Endodermal cell (in vitro differentiated cells): ENCODE results near the gene COL4A4. TPM values are rescaled to one million over a fixed set of nuclear protein-coding genes. Genes with fewer than 3 reads are reported as not detected.

Experiments
- DNase-seq: peaks from one replicate; pipeline ENCODE4 v3.0.0-alpha.2; 2017
- H3K27ac ChIP-seq: 2 replicates; pipeline ENCODE4 v1.5.1; 2013; ENCODE audit warnings: mild to moderate bottlenecking, low read depth, low read length, moderate library complexity
- H3K27me3 ChIP-seq: 2 replicates; pipeline ENCODE4 v1.6.1; 2013; ENCODE audit warnings: mild to moderate bottlenecking, low read length, moderate library complexity; ENCODE audit not compliant: insufficient read depth, control insufficient read depth, poor library complexity, severe bottlenecking
- H3K36me3 ChIP-seq: 2 replicates; pipeline ENCODE4 v1.7.0; 2013; ENCODE audit warnings: mild to moderate bottlenecking, low read length, moderate library complexity; ENCODE audit not compliant: control insufficient read depth, insufficient read depth
- H3K4me1 ChIP-seq: one replicate; pipeline ENCODE4 v1.7.0; 2013; ENCODE audit warnings: low read length; ENCODE audit not compliant: control insufficient read depth, insufficient read depth
- H3K4me3 ChIP-seq: 2 replicates; pipeline ENCODE4 v1.5.1; 2013; ENCODE audit warnings: mild to moderate bottlenecking, low read length, moderate library complexity
- H3K9ac ChIP-seq: 2 replicates; pipeline ENCODE4 v1.6.1; 2013; ENCODE audit warnings: mild to moderate bottlenecking, low read length, moderate library complexity; ENCODE audit not compliant: poor library complexity, severe bottlenecking; ENCODE audit errors: extremely low read depth
- H3K9me3 ChIP-seq: 2 replicates; pipeline ENCODE4 v1.6.1; 2013; ENCODE audit warnings: mild to moderate bottlenecking, low read length, moderate library complexity; ENCODE audit not compliant: control insufficient read depth
- H3K27ac Mint-ChIP-seq: 2 replicates; pipeline ENCODE4 v1.8.0; 2020; ENCODE audit warnings: mixed read lengths
- H3K27me3 Mint-ChIP-seq: 2 replicates; pipeline ENCODE4 v1.8.0; 2021; ENCODE audit warnings: mild to moderate bottlenecking, mixed read lengths; ENCODE audit not compliant: insufficient read depth
- H3K36me3 Mint-ChIP-seq: 2 replicates; pipeline ENCODE4 v1.8.0; 2020; ENCODE audit warnings: low read depth, mixed read lengths
- H3K4me1 Mint-ChIP-seq: 2 replicates; pipeline ENCODE4 v1.8.0; 2020; ENCODE audit warnings: mixed read lengths
- H3K4me3 Mint-ChIP-seq: 2 replicates; pipeline ENCODE4 v1.8.0; 2020; ENCODE audit warnings: mild to moderate bottlenecking, moderate library complexity, mixed read lengths
- H3K9me3 Mint-ChIP-seq: 2 replicates; pipeline ENCODE4 v1.8.0; 2020; ENCODE audit warnings: mild to moderate bottlenecking, mixed read lengths
- WGBS, 2 experiments: methylation state at CpG; one replicate each; pipeline versions ENCODE4 v1.1.5 to v1.1.7; 2013; ENCODE audit warnings: missing lambda C conversion rate in 2 of 2, mixed read lengths in 1 of 2; ENCODE audit not compliant: insufficient coverage in 1 of 2, insufficient read length in 1 of 2; 5-methylcytosine and 5-hydroxymethylcytosine counted together
- total RNA-seq, 2 donors: library from RNA; stranded (reverse); fragmentation: NEBNext Ultra II Directional in 1 of 2; extraction: Animal tissue kit (Norgen Biotek cat#: 25700) in 1 of 2; gene quantifications; 2 replicates in 1 of 2; 3 replicates in 1 of 2; pipeline ENCODE4 v1.2.1, GENCODE V29; 2021
- TF ChIP-seq, protein P1 (sequence below): fragments of 200-600 bp; sonication (generic); conservative IDR thresholded peaks from 2 replicates; pipeline ENCODE4 v1.5.0; 2021; ENCODE audit warnings: antibody characterized with exemption, mild to moderate bottlenecking

Gene COL4A4
- total RNA-seq, 2 donors from 2014 or later, result 2.2 to 2.9 TPM

DNA sequence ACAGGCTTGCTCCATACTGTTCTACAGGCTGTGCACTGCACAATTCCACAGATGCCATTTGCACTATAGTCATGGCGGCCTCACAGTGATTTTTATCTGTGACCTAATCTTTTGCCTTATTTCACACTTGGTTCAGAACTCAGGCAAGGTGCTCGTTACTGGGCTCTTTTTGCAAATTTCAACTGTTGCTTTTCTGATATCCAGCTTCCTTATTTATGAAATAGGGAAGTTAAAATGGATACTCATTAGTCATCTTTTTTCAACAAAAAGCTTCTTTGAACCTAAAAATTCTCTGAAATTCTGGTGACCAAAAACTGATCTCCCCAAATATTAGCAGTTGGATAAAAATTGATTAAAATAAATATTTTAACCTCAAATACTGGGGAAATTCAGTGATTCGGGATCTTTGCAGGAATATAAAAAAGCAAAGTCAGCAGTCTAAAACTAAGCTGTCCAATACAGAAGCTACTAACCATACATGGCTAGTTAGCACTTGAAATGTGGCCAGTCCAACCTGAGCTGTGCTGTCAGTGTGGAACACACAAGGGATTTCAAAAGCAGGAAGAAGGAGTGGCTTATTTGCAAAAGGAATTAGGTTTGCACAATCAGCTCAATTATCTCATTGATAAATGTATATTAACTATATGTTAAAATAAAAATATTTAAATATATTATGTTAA is 134.4 kb downstream of the COL4A4 start:
- no peaks in the 10 kb centered on the region for H3K9me3 ChIP-seq
- DNase-seq, result no peak
- H3K4me3 ChIP-seq, result no peak overlapping the region
- no peaks in the 10 kb centered on the region for H3K4me1 ChIP-seq
- Mint-ChIP-seq H3K4me3 (no peak overlapping the region), H3K36me3 (peaks cover 5% of the 10 kb centered on the region), H3K4me1 (no peaks in the 10 kb centered on the region), H3K27me3 (no peaks in the 10 kb centered on the region), H3K9me3 (no peaks in the 10 kb centered on the region), H3K27ac (no peak overlapping the region)
- H3K27ac ChIP-seq, result no peak overlapping the region
- WGBS, 2 experiments, result 86 to 91% methylated on average over 1 to 3 of the region's 3 CpGs
- no peaks in the 10 kb centered on the region for H3K27me3 ChIP-seq
- no peaks in the 10 kb centered on the region for H3K36me3 ChIP-seq
- H3K9ac ChIP-seq, result no peak overlapping the region
- TF ChIP-seq, protein P1, sequence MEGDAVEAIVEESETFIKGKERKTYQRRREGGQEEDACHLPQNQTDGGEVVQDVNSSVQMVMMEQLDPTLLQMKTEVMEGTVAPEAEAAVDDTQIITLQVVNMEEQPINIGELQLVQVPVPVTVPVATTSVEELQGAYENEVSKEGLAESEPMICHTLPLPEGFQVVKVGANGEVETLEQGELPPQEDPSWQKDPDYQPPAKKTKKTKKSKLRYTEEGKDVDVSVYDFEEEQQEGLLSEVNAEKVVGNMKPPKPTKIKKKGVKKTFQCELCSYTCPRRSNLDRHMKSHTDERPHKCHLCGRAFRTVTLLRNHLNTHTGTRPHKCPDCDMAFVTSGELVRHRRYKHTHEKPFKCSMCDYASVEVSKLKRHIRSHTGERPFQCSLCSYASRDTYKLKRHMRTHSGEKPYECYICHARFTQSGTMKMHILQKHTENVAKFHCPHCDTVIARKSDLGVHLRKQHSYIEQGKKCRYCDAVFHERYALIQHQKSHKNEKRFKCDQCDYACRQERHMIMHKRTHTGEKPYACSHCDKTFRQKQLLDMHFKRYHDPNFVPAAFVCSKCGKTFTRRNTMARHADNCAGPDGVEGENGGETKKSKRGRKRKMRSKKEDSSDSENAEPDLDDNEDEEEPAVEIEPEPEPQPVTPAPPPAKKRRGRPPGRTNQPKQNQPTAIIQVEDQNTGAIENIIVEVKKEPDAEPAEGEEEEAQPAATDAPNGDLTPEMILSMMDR, result no peak

DNA sequence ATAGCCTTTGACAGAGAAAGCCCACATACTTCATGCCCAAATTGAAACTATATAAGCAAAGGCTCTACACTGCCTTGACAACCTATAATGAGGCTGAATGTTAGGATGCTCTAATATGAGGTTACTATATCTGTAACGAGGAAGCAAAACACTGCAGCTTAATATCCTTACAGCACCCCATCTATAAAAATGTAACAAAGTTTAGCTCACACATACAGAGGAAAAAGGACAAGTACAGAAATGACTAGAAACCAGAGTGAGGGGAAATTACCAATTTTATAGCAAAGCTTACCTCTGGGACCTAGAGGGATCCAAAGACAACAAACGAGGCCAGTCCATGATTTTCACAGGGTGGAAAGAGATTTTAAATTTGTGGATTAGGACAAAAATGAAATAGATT is 138.5 kb downstream of the COL4A4 start:
- no peak for DNase-seq
- no peak overlapping the region for H3K27ac Mint-ChIP-seq
- Histone ChIP-seq H3K27me3 (no peaks in the 10 kb centered on the region), H3K4me1 (no peaks in the 10 kb centered on the region), H3K4me3 (no peak overlapping the region), H3K27ac (no peak overlapping the region), H3K9ac (no peak overlapping the region), H3K9me3 (no peaks in the 10 kb centered on the region), H3K36me3 (no peaks in the 10 kb centered on the region)
- H3K4me1 Mint-ChIP-seq, result no peaks in the 10 kb centered on the region
- WGBS, 2 experiments, result 95% methylated on average over 1 of the region's 2 CpGs; no CpG with 5 or more reads in 1 of the 2 experiments
- no peak overlapping the region for H3K4me3 Mint-ChIP-seq
- no peaks in the 10 kb centered on the region for H3K9me3 Mint-ChIP-seq
- TF ChIP-seq, protein P1, result no peak
- no peaks in the 10 kb centered on the region for H3K27me3 Mint-ChIP-seq
- peaks cover 9% of the 10 kb centered on the region for H3K36me3 Mint-ChIP-seq

DNA sequence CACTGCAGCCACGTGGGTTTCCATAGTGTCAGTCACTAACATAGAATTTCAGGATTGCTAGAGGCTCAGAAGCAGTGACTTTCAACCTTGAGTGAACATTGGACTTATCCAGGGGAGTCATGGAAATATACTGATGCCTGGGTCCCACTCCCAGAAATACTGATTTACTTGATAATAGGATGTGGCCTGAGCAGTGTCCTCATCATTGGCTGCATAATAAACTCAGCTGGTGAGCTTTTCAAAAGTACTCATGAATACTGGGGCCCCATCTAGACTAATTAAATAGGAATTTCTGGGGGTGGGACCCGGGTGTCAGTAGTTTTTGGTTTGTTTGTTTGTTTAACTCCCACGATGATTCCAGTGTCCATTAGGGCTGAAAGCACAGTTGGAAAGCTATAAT is 141.4 kb downstream of the COL4A4 start:
- no peak for DNase-seq
- Mint-ChIP-seq H3K4me1 (no peaks in the 10 kb centered on the region), H3K4me3 (no peak overlapping the region), H3K27ac (no peak overlapping the region), H3K9me3 (no peaks in the 10 kb centered on the region), H3K36me3 (peaks cover 10% of the 10 kb centered on the region), H3K27me3 (no peaks in the 10 kb centered on the region)
- Histone ChIP-seq H3K36me3 (no peaks in the 10 kb centered on the region), H3K9me3 (no peaks in the 10 kb centered on the region), H3K27ac (no peak overlapping the region), H3K4me3 (no peak overlapping the region), H3K27me3 (no peaks in the 10 kb centered on the region), H3K4me1 (no peaks in the 10 kb centered on the region), H3K9ac (no peak overlapping the region)
- TF ChIP-seq, protein P1, result no peak
- WGBS, 2 experiments, result 76 to 89% methylated on average over 3 of the region's 3 CpGs
